ENCODE measurements around the gene UBE4A.

UBE4A gene, protein sequence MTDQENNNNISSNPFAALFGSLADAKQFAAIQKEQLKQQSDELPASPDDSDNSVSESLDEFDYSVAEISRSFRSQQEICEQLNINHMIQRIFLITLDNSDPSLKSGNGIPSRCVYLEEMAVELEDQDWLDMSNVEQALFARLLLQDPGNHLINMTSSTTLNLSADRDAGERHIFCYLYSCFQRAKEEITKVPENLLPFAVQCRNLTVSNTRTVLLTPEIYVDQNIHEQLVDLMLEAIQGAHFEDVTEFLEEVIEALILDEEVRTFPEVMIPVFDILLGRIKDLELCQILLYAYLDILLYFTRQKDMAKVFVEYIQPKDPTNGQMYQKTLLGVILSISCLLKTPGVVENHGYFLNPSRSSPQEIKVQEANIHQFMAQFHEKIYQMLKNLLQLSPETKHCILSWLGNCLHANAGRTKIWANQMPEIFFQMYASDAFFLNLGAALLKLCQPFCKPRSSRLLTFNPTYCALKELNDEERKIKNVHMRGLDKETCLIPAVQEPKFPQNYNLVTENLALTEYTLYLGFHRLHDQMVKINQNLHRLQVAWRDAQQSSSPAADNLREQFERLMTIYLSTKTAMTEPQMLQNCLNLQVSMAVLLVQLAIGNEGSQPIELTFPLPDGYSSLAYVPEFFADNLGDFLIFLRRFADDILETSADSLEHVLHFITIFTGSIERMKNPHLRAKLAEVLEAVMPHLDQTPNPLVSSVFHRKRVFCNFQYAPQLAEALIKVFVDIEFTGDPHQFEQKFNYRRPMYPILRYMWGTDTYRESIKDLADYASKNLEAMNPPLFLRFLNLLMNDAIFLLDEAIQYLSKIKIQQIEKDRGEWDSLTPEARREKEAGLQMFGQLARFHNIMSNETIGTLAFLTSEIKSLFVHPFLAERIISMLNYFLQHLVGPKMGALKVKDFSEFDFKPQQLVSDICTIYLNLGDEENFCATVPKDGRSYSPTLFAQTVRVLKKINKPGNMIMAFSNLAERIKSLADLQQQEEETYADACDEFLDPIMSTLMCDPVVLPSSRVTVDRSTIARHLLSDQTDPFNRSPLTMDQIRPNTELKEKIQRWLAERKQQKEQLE

DNA sequence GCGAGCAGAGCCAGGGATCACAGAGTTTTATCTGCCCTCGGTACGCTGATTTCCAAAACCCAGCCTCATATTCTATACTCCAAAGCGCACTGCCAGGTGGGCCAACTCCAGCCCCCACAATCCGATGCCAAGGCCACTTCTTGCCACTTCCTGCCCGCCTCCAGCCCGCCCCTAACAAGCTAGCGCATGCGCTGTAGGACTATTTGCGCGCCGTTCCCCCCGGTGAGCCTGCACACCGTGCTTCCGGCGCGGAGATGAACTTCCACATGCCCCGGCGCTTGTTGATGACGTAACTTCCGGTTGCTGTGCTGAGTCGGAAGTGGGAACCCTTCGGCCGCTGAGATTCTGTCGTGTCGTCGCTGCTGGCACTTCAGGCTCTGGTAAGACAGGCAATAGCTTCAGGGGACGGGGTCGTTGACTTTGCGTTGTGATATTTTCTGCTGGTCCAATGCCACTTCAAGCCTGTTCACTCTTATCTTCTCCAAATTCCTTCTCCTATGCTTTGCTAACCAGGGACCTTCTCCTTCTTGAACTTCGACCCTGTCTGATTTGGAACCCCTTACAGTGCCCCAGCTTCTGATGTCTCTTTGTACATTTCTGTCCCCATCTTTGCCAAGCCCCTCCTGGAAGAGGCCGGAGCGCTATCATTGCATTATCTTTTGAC is at the start of gene UBE4A:
Gene UBE4A, plus strand, starts transcription at position 306 of the 664 bp plus-strand sequence. CDS start 5,481 bp downstream, outside the sequence.
- TF ChIP-seq, protein P1, sequence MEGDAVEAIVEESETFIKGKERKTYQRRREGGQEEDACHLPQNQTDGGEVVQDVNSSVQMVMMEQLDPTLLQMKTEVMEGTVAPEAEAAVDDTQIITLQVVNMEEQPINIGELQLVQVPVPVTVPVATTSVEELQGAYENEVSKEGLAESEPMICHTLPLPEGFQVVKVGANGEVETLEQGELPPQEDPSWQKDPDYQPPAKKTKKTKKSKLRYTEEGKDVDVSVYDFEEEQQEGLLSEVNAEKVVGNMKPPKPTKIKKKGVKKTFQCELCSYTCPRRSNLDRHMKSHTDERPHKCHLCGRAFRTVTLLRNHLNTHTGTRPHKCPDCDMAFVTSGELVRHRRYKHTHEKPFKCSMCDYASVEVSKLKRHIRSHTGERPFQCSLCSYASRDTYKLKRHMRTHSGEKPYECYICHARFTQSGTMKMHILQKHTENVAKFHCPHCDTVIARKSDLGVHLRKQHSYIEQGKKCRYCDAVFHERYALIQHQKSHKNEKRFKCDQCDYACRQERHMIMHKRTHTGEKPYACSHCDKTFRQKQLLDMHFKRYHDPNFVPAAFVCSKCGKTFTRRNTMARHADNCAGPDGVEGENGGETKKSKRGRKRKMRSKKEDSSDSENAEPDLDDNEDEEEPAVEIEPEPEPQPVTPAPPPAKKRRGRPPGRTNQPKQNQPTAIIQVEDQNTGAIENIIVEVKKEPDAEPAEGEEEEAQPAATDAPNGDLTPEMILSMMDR (IDR thresholded peaks at IDR 0.05) = no peak
- DNase-seq (ENCODE audit: low spot score) = peak; percentile 92
- peak within 1 kb of the TSS; percentile 80 for H3K4me3 ChIP-seq
- H3K27ac ChIP-seq = peak within 1 kb of the TSS; percentile 58 to 60

DNA sequence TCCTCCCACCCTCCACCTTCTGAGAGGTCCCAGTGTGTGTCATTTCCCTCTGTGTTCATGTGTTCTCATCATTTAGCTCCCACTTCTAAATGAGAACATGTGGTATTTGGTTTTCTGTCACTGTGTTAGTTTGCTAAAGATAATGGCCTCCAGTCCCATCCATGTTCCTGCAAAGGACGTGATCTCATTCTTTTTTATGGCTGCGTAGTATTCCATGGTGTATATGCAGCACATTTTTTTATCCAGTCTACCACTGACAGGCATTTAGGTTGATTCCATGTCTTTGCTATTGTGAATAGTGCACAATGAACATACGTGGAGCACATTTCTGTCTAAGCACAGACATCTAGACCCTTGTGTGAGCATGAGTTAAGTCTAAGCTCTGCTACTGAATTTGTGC is 49.1 kb upstream of the UBE4A start:
- TF ChIP-seq, protein P1 (IDR thresholded peaks at IDR 0.05) = no peak
- no peak overlapping the region for H3K4me3 ChIP-seq
- no peak for DNase-seq (ENCODE audit: low spot score)
- no peak overlapping the region for H3K27ac ChIP-seq

DNA sequence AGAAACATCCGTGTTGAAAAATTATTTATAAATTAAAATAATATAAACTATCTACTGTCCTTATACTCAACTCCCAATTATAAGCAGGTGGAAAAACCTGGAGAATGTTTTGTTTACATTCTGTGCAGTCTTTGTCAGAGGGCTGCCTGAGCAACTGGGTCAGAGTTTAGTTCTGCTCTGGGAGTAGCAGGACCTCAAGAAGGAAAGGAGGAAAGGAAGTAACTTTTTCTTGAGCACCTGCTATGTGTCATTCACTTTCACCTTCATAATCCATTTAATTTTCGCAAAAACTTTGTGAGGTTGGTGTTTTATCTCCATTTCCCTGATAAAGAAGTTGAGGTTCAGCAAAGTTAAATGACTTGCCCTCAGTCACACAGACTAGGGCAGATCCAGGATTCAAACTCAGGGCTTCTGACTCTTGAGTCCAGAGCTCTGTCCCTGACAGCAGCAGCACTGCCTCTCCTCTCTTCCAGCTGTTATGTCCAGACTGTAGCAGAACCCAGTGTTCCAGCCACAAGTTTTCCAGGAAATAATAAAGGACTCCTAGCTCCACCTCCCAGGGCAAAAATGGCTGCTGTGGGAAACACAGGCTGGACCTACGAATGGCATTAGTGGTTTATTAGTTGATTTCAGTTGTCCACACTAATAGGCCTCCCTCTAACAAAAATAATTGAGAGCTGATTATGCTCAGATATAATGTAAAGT is 48.5 kb upstream of the UBE4A start:
- Histone ChIP-seq H3K4me3 (no peak overlapping the region), H3K27ac (no peak overlapping the region)
- no peak for DNase-seq (ENCODE audit: low spot score)
- TF ChIP-seq, protein P1 (IDR thresholded peaks at IDR 0.05) = no peak

DNA sequence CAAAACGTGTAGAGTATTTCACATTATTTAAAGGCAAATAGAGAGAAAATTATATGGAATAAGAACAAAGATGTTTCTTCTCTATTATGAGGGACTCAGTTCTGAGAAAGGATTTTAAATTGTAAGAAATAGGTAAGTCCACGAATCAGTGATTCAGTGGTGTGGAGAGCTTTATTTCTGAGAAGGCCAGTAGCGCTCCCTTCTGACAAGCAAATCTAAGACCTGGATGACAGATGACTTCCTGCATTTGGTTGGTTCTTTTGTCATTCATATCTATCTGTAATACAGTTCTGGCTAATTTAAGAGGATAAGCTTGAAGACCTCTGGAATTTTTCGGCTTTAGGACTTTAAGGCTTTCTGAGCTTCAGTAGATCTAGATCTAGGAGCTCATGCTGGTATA is 47.9 kb upstream of the UBE4A start:
- DNase-seq (ENCODE audit: low spot score) = no peak
- no peak overlapping the region for H3K27ac ChIP-seq
- TF ChIP-seq, protein P1 (IDR thresholded peaks at IDR 0.05) = no peak

DNA sequence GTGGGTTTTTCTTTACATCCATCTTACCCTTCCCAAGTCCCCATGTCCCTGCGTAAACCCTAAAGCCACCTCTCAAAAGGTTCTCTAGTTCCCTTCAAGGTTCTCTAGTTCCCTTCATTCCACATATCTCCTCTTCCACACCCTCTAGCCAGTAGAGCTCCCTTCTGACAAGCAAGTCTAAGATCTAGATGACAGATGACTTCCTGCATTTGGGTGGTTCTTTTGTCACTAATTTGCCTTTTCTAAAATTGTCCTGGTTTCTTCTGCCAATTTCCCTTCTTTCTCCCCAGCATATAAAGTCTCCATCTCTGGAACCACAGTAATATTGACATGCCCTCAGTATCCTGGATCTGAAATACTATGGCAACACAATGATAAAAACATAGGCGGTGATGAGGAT is 47.1 kb upstream of the UBE4A start:
- TF ChIP-seq, protein P1 (IDR thresholded peaks at IDR 0.05) = no peak
- H3K4me3 ChIP-seq = no peak overlapping the region
- H3K27ac ChIP-seq = no peak overlapping the region
- no peak for DNase-seq (ENCODE audit: low spot score)

More for the DNA sequence above, 47.9 kb upstream of the UBE4A start:
- no peak overlapping the region for H3K4me3 ChIP-seq

DNA sequence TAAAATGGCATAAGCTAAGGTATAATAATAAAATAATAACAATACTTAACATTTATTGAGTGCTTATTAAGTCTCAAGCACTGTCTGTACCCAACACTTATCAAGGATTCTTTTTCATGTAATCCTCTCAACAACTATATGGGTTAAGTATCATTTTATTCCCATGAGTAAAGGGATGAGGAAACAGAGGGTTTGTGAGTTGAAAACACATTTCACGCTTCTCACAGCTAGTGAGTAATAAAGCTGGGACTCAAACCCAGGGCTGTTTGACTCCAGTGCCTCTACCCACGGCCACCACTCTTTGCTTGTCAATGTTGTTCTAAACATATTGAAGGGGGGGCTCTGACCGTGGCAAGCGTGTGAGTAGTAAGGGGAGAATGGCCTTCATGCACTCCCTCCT is 46.2 kb upstream of the UBE4A start:
- TF ChIP-seq, protein P1 (IDR thresholded peaks at IDR 0.05) = no peak
- no peak overlapping the region for H3K27ac ChIP-seq
- DNase-seq (ENCODE audit: low spot score) = no peak
- H3K4me3 ChIP-seq = no peak overlapping the region
